H9 (cell line): ENCODE results near the gene PCSK1N. TPM values are rescaled to one million over a fixed set of nuclear protein-coding genes. Genes with fewer than 3 reads are reported as not detected.
"Not testable (repeated sequence)": the region's sequence is repeated elsewhere in the genome, so short reads cannot be mapped to it uniquely, and the experiment has no call there.

Experiments used
- DNase-seq: peaks from one replicate; pipeline ENCODE4 v3.0.0-alpha.2; 2017
- H2AFZ ChIP-seq: one replicate; pipeline ENCODE4 v1.6.1; 2013; ENCODE audit warnings: mild to moderate bottlenecking, low read length, control low read depth, moderate library complexity
- H2AK5ac ChIP-seq: 2 replicates; pipeline ENCODE4 v1.6.1; 2013; ENCODE audit warnings: low read length, control low read depth, mixed read lengths; ENCODE audit not compliant: insufficient read length
- H2BK120ac ChIP-seq: one replicate; pipeline ENCODE4 v1.6.1; 2013; ENCODE audit warnings: low read depth, mild to moderate bottlenecking, low read length, control low read depth, inconsistent platforms; ENCODE audit not compliant: poor library complexity, severe bottlenecking
- H2BK12ac ChIP-seq: 2 replicates; pipeline ENCODE4 v1.6.1; 2013; ENCODE audit warnings: low read length, control low read depth, mixed read lengths, low read depth; ENCODE audit not compliant: insufficient read length
- H2BK15ac ChIP-seq: 2 replicates; pipeline ENCODE4 v1.6.1; 2013; ENCODE audit warnings: low read depth, low read length, control low read depth
- H2BK20ac ChIP-seq: one replicate; pipeline ENCODE4 v1.6.1; 2013; ENCODE audit warnings: low read depth, mild to moderate bottlenecking, low read length, control low read depth, inconsistent platforms; ENCODE audit not compliant: poor library complexity, severe bottlenecking
- H2BK5ac ChIP-seq: 2 replicates; pipeline ENCODE4 v1.6.1; 2013; ENCODE audit warnings: low read length, control low read depth, mixed read lengths; ENCODE audit not compliant: insufficient read length
- H3K14ac ChIP-seq: 2 replicates; pipeline ENCODE4 v1.6.1; 2013; ENCODE audit warnings: low read length, control low read depth; ENCODE audit not compliant: insufficient read depth
- H3K18ac ChIP-seq: 2 replicates; pipeline ENCODE4 v1.6.1; 2013; ENCODE audit warnings: low read depth, mild to moderate bottlenecking, mixed read lengths, low read length, control low read depth; ENCODE audit not compliant: insufficient read length
- H3K23ac ChIP-seq: 2 replicates; pipeline ENCODE4 v1.6.1; 2013; ENCODE audit warnings: low read length, control low read depth, mixed read lengths, low read depth; ENCODE audit not compliant: insufficient read length
- H3K23me2 ChIP-seq: 2 replicates; pipeline ENCODE4 v1.6.1; 2013; ENCODE audit warnings: low read depth, mild to moderate bottlenecking, mixed read lengths, low read length, control low read depth; ENCODE audit not compliant: insufficient read length, poor library complexity, severe bottlenecking
- H3K27ac ChIP-seq: 2 replicates; pipeline ENCODE4 v1.5.1; 2013; ENCODE audit warnings: low read length, control low read depth, mixed read lengths, low read depth; ENCODE audit not compliant: insufficient read length
- H3K27me3 ChIP-seq: 2 replicates; pipeline ENCODE4 v1.6.1; 2013; ENCODE audit warnings: low read length, control low read depth, inconsistent platforms; ENCODE audit not compliant: insufficient read depth
- H3K4ac ChIP-seq: 2 replicates; pipeline ENCODE4 v1.6.1; 2013; ENCODE audit warnings: low read depth, mild to moderate bottlenecking, control low read depth, inconsistent platforms, low read length, moderate library complexity
- H3K4me1 ChIP-seq: 2 replicates; pipeline ENCODE4 v1.6.1; 2013; ENCODE audit warnings: low read length, control low read depth, inconsistent platforms; ENCODE audit not compliant: insufficient read depth
- H3K4me2 ChIP-seq: 2 replicates; pipeline ENCODE4 v1.6.1; 2013; ENCODE audit warnings: low read length, control low read depth, mixed read lengths; ENCODE audit not compliant: insufficient read length, insufficient read depth
- H3K56ac ChIP-seq: 2 replicates; pipeline ENCODE4 v1.6.1; 2013; ENCODE audit warnings: low read depth, mild to moderate bottlenecking, mixed read lengths, low read length, control low read depth; ENCODE audit not compliant: insufficient read length
- H3K79me1 ChIP-seq: 2 replicates; pipeline ENCODE4 v1.6.1; 2013; ENCODE audit warnings: low read depth, mild to moderate bottlenecking, moderate library complexity, low read length, control low read depth, inconsistent platforms; ENCODE audit not compliant: insufficient read depth, poor library complexity, severe bottlenecking
- H3K79me2 ChIP-seq: 2 replicates; pipeline ENCODE4 v1.6.1; 2013; ENCODE audit warnings: low read length, control low read depth, inconsistent platforms; ENCODE audit not compliant: insufficient read depth
- H3K9ac ChIP-seq: 2 replicates; pipeline ENCODE4 v1.6.1; 2013; ENCODE audit warnings: low read length, control low read depth, mixed read lengths; ENCODE audit not compliant: insufficient read length; ENCODE audit errors: extremely low read depth
- H3K9me3 ChIP-seq: one replicate; pipeline ENCODE4 v1.6.1; 2013; ENCODE audit warnings: low read depth, low read length, inconsistent platforms; ENCODE audit not compliant: control insufficient read depth
- H3T11ph ChIP-seq: one replicate; pipeline ENCODE4 v1.6.1; 2013; ENCODE audit warnings: mild to moderate bottlenecking, low read length, control low read depth, inconsistent platforms
- H4K20me1 ChIP-seq: one replicate; pipeline ENCODE4 v1.6.1; 2013; ENCODE audit not compliant: control insufficient read depth, insufficient read length, insufficient read depth
- H4K5ac ChIP-seq: 2 replicates; pipeline ENCODE4 v1.6.1; 2013; ENCODE audit warnings: low read depth, mild to moderate bottlenecking, mixed read lengths, low read length, control low read depth; ENCODE audit not compliant: insufficient read length
- H4K8ac ChIP-seq: replicated peaks from 2 replicates; pipeline ENCODE4 v1.6.1; 2013; ENCODE audit warnings: low read length, control low read depth, mixed read lengths, low read depth; ENCODE audit not compliant: insufficient read length
- H4K91ac ChIP-seq: 2 replicates; pipeline ENCODE4 v1.6.1; 2013; ENCODE audit warnings: low read depth, mild to moderate bottlenecking, moderate library complexity, mixed read lengths, low read length, control low read depth; ENCODE audit not compliant: insufficient read length
- H3K27ac Mint-ChIP-seq, 3 experiments: 2 replicates in 2 of 3; 3 replicates in 1 of 3; pipeline ENCODE4 v1.8.0; 2020 to 2021; ENCODE audit warnings: mixed read lengths in 3 of 3, mild to moderate bottlenecking in 1 of 3, moderate library complexity in 1 of 3
- H3K27me3 Mint-ChIP-seq: 2 replicates; pipeline ENCODE4 v1.8.0; 2021; ENCODE audit warnings: low read depth, mild to moderate bottlenecking, moderate library complexity, mixed read lengths
- H3K36me3 Mint-ChIP-seq, 3 experiments: 2 replicates in 2 of 3; 3 replicates in 1 of 3; pipeline ENCODE4 v1.8.0; 2020 to 2021; ENCODE audit warnings: low read depth in 3 of 3, mixed read lengths in 3 of 3; ENCODE audit not compliant: insufficient read depth in 1 of 3
- H3K4me1 Mint-ChIP-seq, 2 experiments: 2 replicates each; pipeline ENCODE4 v1.8.0; 2020; ENCODE audit warnings: mixed read lengths in 2 of 2
- H3K4me3 Mint-ChIP-seq, 2 experiments: 2 replicates in 1 of 2; 3 replicates in 1 of 2; pipeline ENCODE4 v1.8.0; 2020 to 2021; ENCODE audit warnings: mild to moderate bottlenecking in 2 of 2, mixed read lengths in 2 of 2, moderate library complexity in 1 of 2
- H3K9me3 Mint-ChIP-seq, 2 experiments: 2 replicates in 1 of 2; 3 replicates in 1 of 2; pipeline ENCODE4 v1.8.0; 2020; ENCODE audit warnings: mild to moderate bottlenecking in 2 of 2, mixed read lengths in 2 of 2, moderate library complexity in 1 of 2
- CTCF ChIP-seq: fragments of 200-600 bp; sonication (generic); conservative IDR thresholded peaks from 3 replicates; pipeline ENCODE4 v1.8.0; 2021; ENCODE audit warnings: antibody characterized with exemption, mild to moderate bottlenecking
- WGBS: extraction: QIAGEN DNeasy Blood & Tissue Kit; methylation state at CpG from one replicate; pipeline ENCODE4 v1.1.7; 2013; ENCODE audit warnings: missing lambda C conversion rate, low lambda C conversion rate, mixed read lengths; ENCODE audit not compliant: insufficient read length; ENCODE audit errors: extremely low coverage; 5-methylcytosine and 5-hydroxymethylcytosine counted together
- total RNA-seq: library from RNA; stranded (reverse); gene quantifications from 2 replicates; pipeline ENCODE4 v1.2.1, GENCODE V29; 2021

Gene PCSK1N
- total RNA-seq, 1 experiment from 2014 or later, result 3.9 TPM

GRCh38 chrX:48883729-48884128, 48.3 kb upstream of the PCSK1N start:
- Mint-ChIP-seq H3K4me1 (no peaks in the 10 kb centered on the region), H3K27ac (no peak overlapping the region), H3K4me3 (no peak overlapping the region), H3K36me3 (peaks cover 0 to 3% (median 2%) of the 10 kb centered on the region in 3 experiments; a peak in 2 of 7 replicates), H3K27me3 (peaks cover 10% of the 10 kb centered on the region), H3K9me3 (peaks cover 50 to 54% of the 10 kb centered on the region in 2 experiments)
- Histone ChIP-seq H2AK5ac (no peak overlapping the region), H3K9me3 (no peaks in the 10 kb centered on the region), H2BK120ac (no peak overlapping the region), H3K4ac (no peak overlapping the region), H3K23me2 (no peaks in the 10 kb centered on the region), H3K23ac (no peak overlapping the region), H2BK20ac (no peak overlapping the region), H3K4me2 (no peak overlapping the region), H3K79me1 (no peaks in the 10 kb centered on the region), H3K18ac (no peak overlapping the region), H2BK12ac (no peak overlapping the region), H3K9ac (no peak overlapping the region), H4K20me1 (no peaks in the 10 kb centered on the region), H3K79me2 (no peaks in the 10 kb centered on the region), H3T11ph (no peak overlapping the region), H4K5ac (no peak overlapping the region), H2BK5ac (no peak overlapping the region), H3K27ac (no peak overlapping the region), H2AFZ (no peak overlapping the region), H3K27me3 (no peaks in the 10 kb centered on the region), H3K56ac (no peak overlapping the region), H3K14ac (no peak overlapping the region), H4K8ac (no peak overlapping the region), H4K91ac (no peak overlapping the region), H3K4me1 (no peaks in the 10 kb centered on the region), H2BK15ac (no peak overlapping the region)
- DNase-seq, result no peak
- peak; percentile 13; the same call in 1 of the 3 replicates for TF ChIP-seq CTCF
- WGBS, result no CpG with 5 or more reads among the region's 10 CpGs

- H2AFZ ChIP-seq, H3K4me3 Mint-ChIP-seq, H3K9ac ChIP-seq, H3K4me1 ChIP-seq, H4K8ac ChIP-seq, H2AK5ac ChIP-seq, H3K23ac ChIP-seq, H3K27ac ChIP-seq, H2BK12ac ChIP-seq, DNase-seq, H2BK15ac ChIP-seq, H3K36me3 Mint-ChIP-seq, H3K79me2 ChIP-seq, H3K79me1 ChIP-seq, H3K27ac Mint-ChIP-seq, H4K91ac ChIP-seq, H3K9me3 ChIP-seq, H3T11ph ChIP-seq, H3K56ac ChIP-seq, H3K18ac ChIP-seq, H3K4ac ChIP-seq, H3K23me2 ChIP-seq, H3K27me3 Mint-ChIP-seq, H4K20me1 ChIP-seq, H3K4me2 ChIP-seq, H3K27me3 ChIP-seq, H3K14ac ChIP-seq, H2BK20ac ChIP-seq, H2BK5ac ChIP-seq, H4K5ac ChIP-seq, H2BK120ac ChIP-seq, H3K4me1 Mint-ChIP-seq: not testable (repeated sequence)
- no CpG with 5 or more reads among the region's 4 CpGs for WGBS
- peaks cover 52 to 56% of the 10 kb centered on the region in 2 experiments for H3K9me3 Mint-ChIP-seq
Observed at GRCh38 chrX:48876944-48877343, 41.5 kb upstream of the PCSK1N start.
